Activated naive CD8-positive, alpha-beta T cell treated with anti-CD3 and anti-CD28 coated beads, Interleukin-2, amount 10 ng/mL, durations not matched to agents 7 days and 5 days (primary cell): ENCODE results near the gene UBB. TPM values are rescaled to one million over a fixed set of nuclear protein-coding genes. Genes with fewer than 3 reads are reported as not detected.

Experiments used
- ATAC-seq: fragments of 150-1000 bp; cut with Tn5 transposase; one replicate; pipeline ENCODE4 v1.10.0; 2021; ENCODE audit warnings: low read depth, moderate library complexity
- POLR2A ChIA-PET: fragments of 350-600 bp; sonication (Branson Sonifier 250); formaldehyde crosslinking; loops from one replicate; lab custom pipeline; 2021; ENCODE audit warnings: antibody characterized with exemption; lab: Charles Lee
- DNase-seq: peaks from one replicate; pipeline ENCODE4 v3.0.0; 2021
- H3K27ac Mint-ChIP-seq: one replicate; pipeline ENCODE4 v1.8.0; 2022; ENCODE audit warnings: mild to moderate bottlenecking, mixed read lengths
- H3K27me3 Mint-ChIP-seq: one replicate; pipeline ENCODE4 v1.8.0; 2022; ENCODE audit warnings: mild to moderate bottlenecking, moderate library complexity, mixed read lengths
- H3K36me3 Mint-ChIP-seq: one replicate; pipeline ENCODE4 v1.8.0; 2021; ENCODE audit warnings: mild to moderate bottlenecking, mixed read lengths
- H3K4me1 Mint-ChIP-seq: one replicate; pipeline ENCODE4 v1.8.0; 2021; ENCODE audit warnings: mixed read lengths
- H3K4me3 Mint-ChIP-seq: one replicate; pipeline ENCODE4 v1.8.0; 2022; ENCODE audit warnings: mild to moderate bottlenecking, moderate library complexity, mixed read lengths
- H3K9me3 Mint-ChIP-seq: one replicate; pipeline ENCODE4 v1.8.0; 2021; ENCODE audit warnings: mixed read lengths
- total RNA-seq, 2 experiments: library from RNA; stranded (reverse); gene quantifications; one replicate each; pipeline ENCODE4 v1.2.3, GENCODE V29; 2021

Gene UBB
- total RNA-seq, 2 experiments from 2014 or later, result 1,069 to 1,087 TPM

DNA sequence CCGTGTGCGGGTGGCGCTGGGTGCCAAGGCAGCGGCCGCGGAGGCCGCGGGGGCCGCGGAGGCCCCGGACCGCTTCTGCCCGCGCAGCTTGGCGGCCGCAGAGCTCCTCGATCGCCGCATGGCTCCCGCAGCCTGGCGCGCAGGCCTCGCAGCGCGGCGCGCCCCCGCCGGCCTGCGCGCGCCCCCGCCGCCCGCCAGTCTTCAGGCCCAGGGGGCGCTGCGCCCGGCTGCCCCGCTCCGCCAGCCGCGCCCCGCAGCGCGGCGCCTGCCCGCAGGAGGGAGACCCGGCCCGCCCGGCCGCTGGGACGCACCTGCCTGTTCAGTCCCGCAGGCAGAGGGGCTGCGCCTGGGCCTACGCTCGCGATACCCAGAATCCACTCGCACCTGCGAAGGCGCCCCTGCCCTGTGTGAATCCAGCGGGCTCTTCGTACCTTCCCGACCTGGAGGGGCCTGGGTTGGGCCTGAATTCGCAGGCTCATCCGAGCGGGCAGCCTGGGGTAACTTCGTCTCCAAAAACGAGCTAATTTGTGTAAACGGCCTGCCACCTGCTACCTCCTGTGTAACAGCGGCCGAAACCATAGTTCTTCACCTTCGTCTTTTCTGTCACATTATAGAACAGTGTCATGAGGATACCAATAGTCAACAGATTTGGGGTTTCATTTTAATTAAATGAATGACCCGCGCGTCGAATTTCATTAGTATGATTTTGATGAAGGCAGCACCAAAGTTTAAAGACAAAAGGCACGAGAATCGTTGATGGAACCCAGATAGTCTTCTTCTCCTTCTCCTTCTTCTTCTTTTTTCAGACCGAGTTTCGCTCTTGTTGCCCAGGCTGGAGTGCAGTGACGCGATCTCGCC lies 27.3 kb upstream of the UBB start, which contains the start of gene CENPV:
TSS of gene CENPV (minus strand) at position 153 of the 858 bp plus-strand sequence. CDS start at position 120, 33 bp downstream.
- Mint-ChIP-seq H3K9me3 (no peaks in the 10 kb centered on the region), H3K27me3 (peaks cover 6% of the 10 kb centered on the region), H3K36me3 (no peaks in the 10 kb centered on the region), H3K27ac (peak within 1 kb of the TSS; percentile 75), H3K4me1 (peaks cover 23% of the 10 kb centered on the region), H3K4me3 (peak within 1 kb of the TSS; percentile 94)
- ATAC-seq, result peak; percentile 83
- peak; percentile 83 for DNase-seq
- POLR2A ChIA-PET, result interaction anchor here (1.0 to 2.8 kb wide), 9 partner anchors 17 to 139 kb away, joined by 3 to 14 read pairs (median 5); partner anchors contain the start of genes NCOR1, TRPV2 and UBB

DNA sequence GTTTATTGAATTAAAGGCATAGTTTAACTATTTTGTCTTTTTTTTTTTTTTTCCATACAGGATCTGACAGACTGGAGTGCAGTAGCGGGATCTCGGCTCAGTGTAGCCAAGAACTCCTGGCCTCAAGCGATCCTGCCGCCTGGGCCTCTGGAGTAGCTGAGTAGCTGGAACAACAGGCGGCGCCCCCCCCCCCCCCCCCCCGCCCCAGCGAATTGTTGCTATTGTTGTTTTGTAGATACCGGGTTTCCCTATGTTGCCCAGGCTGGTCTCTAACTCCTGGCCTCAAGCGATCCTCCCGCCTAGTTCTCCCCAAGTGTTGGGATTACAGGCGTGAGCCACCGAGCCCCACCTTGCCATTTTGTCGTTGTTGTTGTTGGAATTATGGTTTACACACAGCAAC lies 26.3 kb upstream of the UBB start:
- no peak for ATAC-seq
- H3K27ac Mint-ChIP-seq, result no peak overlapping the region
- H3K9me3 Mint-ChIP-seq, result no peaks in the 10 kb centered on the region
- H3K4me3 Mint-ChIP-seq, result no peak overlapping the region
- H3K4me1 Mint-ChIP-seq, result peaks cover 21% of the 10 kb centered on the region
- DNase-seq, result no peak
- no peaks in the 10 kb centered on the region for H3K36me3 Mint-ChIP-seq
- POLR2A ChIA-PET, result interaction anchor here (1.2 kb wide), 1 partner anchor 26 kb away, joined by 4 read pairs; the partner anchor contains the start of gene UBB
- peaks cover 6% of the 10 kb centered on the region for H3K27me3 Mint-ChIP-seq

DNA sequence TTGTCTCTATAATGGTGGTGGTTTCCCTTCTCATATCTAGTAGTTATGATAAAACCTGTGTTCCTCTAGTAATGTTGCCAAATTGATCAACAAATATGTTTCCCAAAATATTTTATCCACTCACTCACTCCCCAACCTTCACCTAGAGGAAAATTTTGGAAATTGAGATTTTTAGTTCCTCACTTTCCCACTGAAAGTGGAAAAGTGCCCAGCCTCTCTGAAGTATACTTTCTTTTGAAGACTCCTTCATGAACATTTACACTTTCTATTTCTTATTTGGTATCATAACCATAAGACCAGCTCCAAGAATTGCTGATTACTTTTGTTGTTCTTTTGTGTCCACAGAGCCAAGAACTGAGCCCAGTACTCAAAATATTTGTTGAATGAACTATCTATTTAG lies 22.5 kb upstream of the UBB start:
- Mint-ChIP-seq H3K36me3 (no peaks in the 10 kb centered on the region), H3K9me3 (no peaks in the 10 kb centered on the region), H3K4me1 (peaks cover 8% of the 10 kb centered on the region), H3K4me3 (no peak overlapping the region), H3K27me3 (peaks cover 6% of the 10 kb centered on the region), H3K27ac (no peak overlapping the region)
- DNase-seq, result no peak
- POLR2A ChIA-PET, result interaction anchor here (0.7 to 1.2 kb wide), 2 partner anchors 25 to 82 kb away, joined by 3 to 5 read pairs; no protein-coding TSS in a partner anchor
- ATAC-seq, result no peak

DNA sequence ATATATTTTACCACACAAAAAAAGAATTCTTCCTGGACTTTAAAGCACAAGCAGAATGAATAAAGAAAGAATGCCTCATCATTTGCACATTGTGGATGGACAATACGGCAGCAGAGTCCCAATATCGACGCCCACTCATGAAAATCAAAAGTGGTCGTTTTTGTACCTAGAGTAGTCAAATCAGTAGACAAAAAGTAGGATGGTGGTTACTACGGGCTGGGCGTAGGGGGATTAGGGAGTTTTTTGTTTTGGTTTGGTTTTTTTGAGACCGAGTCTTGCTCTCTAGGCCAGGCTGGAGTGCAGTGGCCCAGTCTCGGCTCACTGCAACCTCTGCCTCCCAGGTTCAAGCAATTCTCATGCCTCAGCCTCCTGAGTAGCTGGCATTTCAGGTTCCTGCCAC lies 19.0 kb upstream of the UBB start:
- DNase-seq, result no peak
- no peaks in the 10 kb centered on the region for H3K9me3 Mint-ChIP-seq
- H3K27me3 Mint-ChIP-seq, result peaks cover 3% of the 10 kb centered on the region
- no peak for ATAC-seq
- no peaks in the 10 kb centered on the region for H3K36me3 Mint-ChIP-seq
- no peak overlapping the region for H3K27ac Mint-ChIP-seq
- POLR2A ChIA-PET, result no interaction called here
- H3K4me3 Mint-ChIP-seq, result no peak overlapping the region
- H3K4me1 Mint-ChIP-seq, result peaks cover 2% of the 10 kb centered on the region

DNA sequence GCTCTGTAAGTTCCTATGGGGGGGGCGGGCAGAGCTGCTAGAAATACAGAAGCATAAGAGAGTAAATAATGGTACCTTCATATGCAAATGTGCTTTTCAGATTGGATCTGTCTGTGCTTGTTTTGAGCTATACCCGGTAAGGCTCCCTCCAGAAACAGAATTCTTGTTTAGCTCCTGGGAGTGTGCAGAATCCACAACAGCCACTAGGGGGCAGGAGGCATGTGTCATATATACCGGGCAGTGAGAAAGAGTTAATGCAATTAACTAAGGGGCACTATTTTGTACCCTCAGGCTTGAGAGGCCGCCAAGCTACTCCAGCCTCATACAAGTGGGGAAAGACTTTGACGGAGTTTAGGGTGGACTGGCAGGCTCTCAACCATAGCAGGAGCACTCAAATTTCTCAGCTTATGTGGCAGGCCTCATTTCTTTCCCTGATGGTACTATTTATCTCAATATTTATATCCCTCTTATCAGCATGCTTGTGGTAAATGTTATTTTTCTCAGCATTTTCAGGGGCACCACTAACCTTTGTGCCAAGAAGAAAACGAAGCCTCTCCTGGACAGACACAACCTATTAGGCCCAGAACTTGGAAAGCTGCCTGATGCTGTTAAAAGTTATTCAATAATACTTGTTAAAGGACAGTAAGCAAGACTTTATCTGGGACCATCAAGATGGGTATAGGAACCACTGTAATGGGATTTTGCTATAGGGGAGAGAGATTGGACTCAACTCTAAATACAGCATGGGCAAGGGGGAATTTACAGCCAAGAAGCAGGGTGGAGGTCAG lies 16.9 kb upstream of the UBB start:
- Mint-ChIP-seq H3K4me1 (no peaks in the 10 kb centered on the region), H3K36me3 (no peaks in the 10 kb centered on the region), H3K27ac (no peak overlapping the region), H3K9me3 (no peaks in the 10 kb centered on the region), H3K4me3 (no peak overlapping the region), H3K27me3 (no peaks in the 10 kb centered on the region)
- peak; percentile 94 for ATAC-seq
- POLR2A ChIA-PET, result interaction anchor here (1.0 to 1.9 kb wide), 5 partner anchors 17 to 157 kb away, joined by 3 to 14 read pairs (median 3); partner anchors contain the start of genes TRPV2 and UBB
- peak; percentile 71 for DNase-seq

DNA sequence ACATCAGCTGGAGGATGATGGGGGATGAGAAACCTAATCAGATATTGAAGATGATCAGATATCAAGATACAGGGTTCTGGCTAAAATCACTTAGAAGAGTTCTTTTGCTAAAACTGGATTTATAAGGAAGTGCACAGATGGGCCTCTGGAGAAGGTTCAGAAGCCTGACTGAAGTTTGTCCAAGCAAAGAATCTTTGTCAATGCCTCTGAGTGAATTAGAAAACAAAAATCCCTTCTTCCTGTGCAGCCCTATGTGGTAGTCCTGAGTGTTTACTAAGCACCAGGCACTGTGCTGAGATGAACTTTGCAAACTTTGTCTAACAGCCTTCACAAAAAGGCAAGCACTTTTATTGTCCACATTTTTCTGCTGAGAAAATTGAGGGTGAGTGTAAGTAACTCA lies 16.3 kb upstream of the UBB start:
- ATAC-seq, result no peak

DNA sequence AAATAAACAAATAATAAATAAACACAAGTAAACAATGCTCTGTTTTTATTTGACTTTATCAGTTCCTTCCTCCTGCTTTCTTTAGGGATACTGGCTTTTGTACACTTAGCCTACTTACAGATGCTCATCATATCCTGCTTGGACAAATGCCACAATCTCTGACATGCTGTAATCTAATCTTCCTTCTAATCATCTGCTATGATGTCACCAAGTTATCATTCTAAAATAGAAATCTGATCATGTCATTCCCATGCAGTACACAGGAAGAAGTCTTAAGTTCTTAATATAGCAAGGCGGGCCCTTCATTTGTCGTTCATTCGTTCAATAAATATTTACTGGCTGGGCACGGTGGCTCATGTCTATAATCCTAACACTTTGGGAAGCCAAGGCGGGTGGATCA lies 9.1 kb upstream of the UBB start:
- Mint-ChIP-seq H3K4me3 (no peak overlapping the region), H3K27ac (no peak overlapping the region), H3K36me3 (no peaks in the 10 kb centered on the region), H3K9me3 (no peaks in the 10 kb centered on the region), H3K4me1 (no peaks in the 10 kb centered on the region), H3K27me3 (no peaks in the 10 kb centered on the region)
- ATAC-seq (no peak), DNase-seq (no peak)
- POLR2A ChIA-PET, result no interaction called here

More for the DNA sequence above, 16.3 kb upstream of the UBB start:
- Mint-ChIP-seq H3K4me1 (no peaks in the 10 kb centered on the region), H3K4me3 (no peak overlapping the region), H3K36me3 (no peaks in the 10 kb centered on the region), H3K27ac (no peak overlapping the region), H3K9me3 (no peaks in the 10 kb centered on the region), H3K27me3 (no peaks in the 10 kb centered on the region)
- DNase-seq, result no peak
- POLR2A ChIA-PET, result interaction anchor here (1.0 to 1.9 kb wide), 4 partner anchors 16 to 68 kb away, joined by 3 to 14 read pairs (median 3); partner anchors contain the start of genes TRPV2 and UBB

DNA sequence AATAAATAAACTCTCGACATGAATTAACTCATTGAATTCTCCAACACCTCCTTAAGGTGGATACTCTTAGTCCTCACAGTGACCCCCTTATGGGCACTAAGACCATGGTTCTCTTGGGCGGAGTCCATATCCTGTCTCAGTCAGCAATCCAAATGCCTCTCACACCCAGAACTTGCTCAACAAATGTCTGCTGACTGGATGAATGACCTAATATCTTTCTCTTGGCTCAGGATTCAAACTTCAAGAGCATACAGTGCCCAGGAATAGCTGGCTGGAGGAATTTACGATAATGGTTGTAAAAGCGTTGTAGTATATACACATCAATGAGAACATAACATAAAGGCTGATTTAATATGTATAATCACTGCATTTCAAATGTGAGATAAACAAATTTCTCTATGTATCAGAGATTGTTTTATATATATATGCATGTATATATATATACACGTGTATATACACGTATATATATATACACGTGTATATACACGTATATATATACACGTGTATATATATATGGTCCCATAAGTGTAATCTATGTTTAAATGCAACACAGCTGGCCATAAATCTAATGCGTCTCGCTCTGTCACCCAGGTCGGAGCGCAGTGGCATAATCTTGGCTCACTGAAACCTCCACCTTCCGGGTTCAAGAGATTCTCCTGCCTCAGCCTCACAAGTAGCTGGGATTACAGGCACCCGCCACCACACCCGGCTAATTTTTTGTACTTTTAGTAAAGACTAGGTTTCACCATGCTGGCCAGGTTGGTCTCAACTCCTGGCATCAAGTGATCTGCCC lies 6.5 kb upstream of the UBB start:
- H3K4me1 Mint-ChIP-seq, result no peaks in the 10 kb centered on the region
- POLR2A ChIA-PET, result interaction anchor here (1.0 kb wide), 1 partner anchor 11 kb away, joined by 6 read pairs; no protein-coding TSS in a partner anchor
- no peaks in the 10 kb centered on the region for H3K9me3 Mint-ChIP-seq
- H3K27ac Mint-ChIP-seq, result no peak overlapping the region
- no peaks in the 10 kb centered on the region for H3K36me3 Mint-ChIP-seq
- no peak overlapping the region for H3K4me3 Mint-ChIP-seq
- ATAC-seq (no peak), DNase-seq (no peak)
- no peaks in the 10 kb centered on the region for H3K27me3 Mint-ChIP-seq

DNA sequence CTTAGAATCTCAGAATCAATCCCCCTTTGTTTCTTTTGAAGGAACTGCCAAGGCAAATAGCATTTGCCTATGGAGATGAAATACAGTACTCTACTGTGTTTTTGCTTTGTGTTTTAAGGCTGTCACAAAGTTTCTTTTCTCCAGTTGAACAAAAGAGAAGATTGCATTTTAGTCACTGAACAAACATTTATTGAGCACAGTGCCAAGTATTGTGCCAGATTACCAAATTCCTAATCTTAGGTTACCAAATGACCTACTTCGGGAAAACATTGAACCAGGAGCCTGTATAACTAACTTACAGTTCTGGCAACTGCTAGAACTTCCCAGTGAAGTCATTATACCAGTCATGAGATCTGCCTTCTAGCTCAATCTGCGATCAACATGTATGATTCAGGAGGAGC lies 3.0 kb upstream of the UBB start:
- H3K27me3 Mint-ChIP-seq, result no peaks in the 10 kb centered on the region
- no peak overlapping the region for H3K27ac Mint-ChIP-seq
- H3K9me3 Mint-ChIP-seq, result no peaks in the 10 kb centered on the region
- DNase-seq (no peak), ATAC-seq (no peak)
- no peak overlapping the region for H3K4me3 Mint-ChIP-seq
- H3K4me1 Mint-ChIP-seq, result peaks cover 13% of the 10 kb centered on the region
- POLR2A ChIA-PET, result no interaction called here
- H3K36me3 Mint-ChIP-seq, result peaks cover 16% of the 10 kb centered on the region

DNA sequence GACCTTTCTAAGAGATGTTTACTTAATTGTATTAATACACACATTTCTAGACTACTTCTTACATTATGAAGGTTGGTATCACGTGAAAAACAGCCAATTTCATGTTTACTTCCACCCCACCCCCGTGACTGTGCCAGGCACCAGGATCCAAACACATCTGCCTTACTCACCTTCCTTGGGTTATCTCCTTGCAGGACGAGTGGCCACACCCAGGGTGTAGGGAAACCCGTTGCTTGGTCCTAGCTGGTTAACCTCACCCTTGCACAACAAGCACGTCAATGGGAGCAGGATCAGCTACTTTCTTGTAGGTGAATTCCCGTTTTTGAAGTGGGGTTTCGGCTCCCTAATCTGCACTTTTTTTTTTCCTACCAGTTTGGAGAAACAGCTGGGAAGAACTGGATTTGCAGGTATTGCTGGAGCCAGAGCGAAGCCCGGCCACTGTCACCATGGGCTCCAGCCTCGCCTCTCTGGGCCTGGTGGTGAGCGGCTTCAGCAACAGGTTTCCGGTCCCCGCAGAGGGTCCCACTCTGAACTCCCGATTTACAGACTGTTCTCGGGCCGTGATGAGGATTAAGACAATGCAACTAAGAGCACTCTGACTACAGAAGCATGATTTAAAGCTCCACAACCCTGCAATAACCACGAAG lies 2.1 kb upstream of the UBB start:
- no peaks in the 10 kb centered on the region for H3K27me3 Mint-ChIP-seq
- peaks cover 22% of the 10 kb centered on the region for H3K36me3 Mint-ChIP-seq
- DNase-seq (no peak), ATAC-seq (no peak)
- POLR2A ChIA-PET, result interaction anchor here (1.3 kb wide), 1 partner anchor 26 kb away, joined by 5 read pairs; no protein-coding TSS in a partner anchor
- peaks cover 18% of the 10 kb centered on the region for H3K4me1 Mint-ChIP-seq
- H3K9me3 Mint-ChIP-seq, result no peaks in the 10 kb centered on the region
- H3K27ac Mint-ChIP-seq, result no peak overlapping the region
- H3K4me3 Mint-ChIP-seq, result no peak overlapping the region

DNA sequence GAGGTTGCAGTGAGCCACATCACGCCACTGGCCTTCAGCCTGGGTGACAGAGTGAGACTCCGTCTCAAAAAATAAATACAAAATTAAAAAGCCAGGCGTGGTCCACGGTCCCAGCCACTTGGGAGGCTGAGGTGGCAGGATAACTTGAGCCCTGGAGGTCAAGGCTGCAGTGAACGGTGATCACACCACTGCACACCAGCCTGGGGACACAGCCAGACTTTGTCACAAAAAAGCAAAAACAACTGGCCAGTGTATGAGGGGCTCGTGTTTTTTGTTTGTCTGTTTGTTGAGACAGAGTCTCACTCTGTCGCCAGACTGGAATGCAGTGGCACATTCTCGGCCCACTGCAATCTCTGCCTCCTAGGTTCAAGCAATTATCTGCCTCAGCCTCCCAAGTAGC lies 1.2 kb upstream of the UBB start:
- ATAC-seq (no peak), DNase-seq (no peak)
- no peak overlapping the region for H3K4me3 Mint-ChIP-seq
- H3K36me3 Mint-ChIP-seq, result peaks cover 22% of the 10 kb centered on the region
- peaks cover 24% of the 10 kb centered on the region for H3K4me1 Mint-ChIP-seq
- no peaks in the 10 kb centered on the region for H3K9me3 Mint-ChIP-seq
- POLR2A ChIA-PET, result interaction anchor here (1.3 to 2.5 kb wide), 4 partner anchors 16 to 60 kb away, joined by 5 to 36 read pairs (median 8); no protein-coding TSS in a partner anchor
- no peaks in the 10 kb centered on the region for H3K27me3 Mint-ChIP-seq
- no peak overlapping the region for H3K27ac Mint-ChIP-seq

DNA sequence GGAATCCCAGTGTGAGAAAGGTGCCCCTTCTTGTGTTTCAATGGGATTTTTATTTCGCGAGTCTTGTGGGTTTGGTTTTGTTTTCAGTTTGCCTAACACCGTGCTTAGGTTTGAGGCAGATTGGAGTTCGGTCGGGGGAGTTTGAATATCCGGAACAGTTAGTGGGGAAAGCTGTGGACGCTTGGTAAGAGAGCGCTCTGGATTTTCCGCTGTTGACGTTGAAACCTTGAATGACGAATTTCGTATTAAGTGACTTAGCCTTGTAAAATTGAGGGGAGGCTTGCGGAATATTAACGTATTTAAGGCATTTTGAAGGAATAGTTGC lies 567 bp downstream of the UBB start:
- H3K9me3 Mint-ChIP-seq, result no peaks in the 10 kb centered on the region
- peaks cover 24% of the 10 kb centered on the region for H3K4me1 Mint-ChIP-seq
- peak overlapping the region; percentile 96 for H3K4me3 Mint-ChIP-seq
- peak overlapping the region; percentile 93 for H3K27ac Mint-ChIP-seq
- peaks cover 22% of the 10 kb centered on the region for H3K36me3 Mint-ChIP-seq
- DNase-seq, result no peak
- peak; percentile 11 for ATAC-seq
- no peaks in the 10 kb centered on the region for H3K27me3 Mint-ChIP-seq
- POLR2A ChIA-PET, result interaction anchor here (1.0 to 4.0 kb wide), 16 partner anchors 8 to 208 kb away, joined by 3 to 59 read pairs (median 6); partner anchors contain the start of genes CENPV, LRRC75A and TRPV2
